ENCODE results near the gene EPB42. TPM values are rescaled to one million over a fixed set of nuclear protein-coding genes. Genes with fewer than 3 reads are reported as not detected.

Gene EPB42
- total RNA-seq, 1 experiment from 2014 or later = not detected

GRCh38 chr15:43169888-43170287, 50.9 kb downstream of the EPB42 start:
- H3K18ac ChIP-seq (ENCODE audit: insufficient read length, low read depth, low read length) = no peak overlapping the region
- no peak overlapping the region for H3T11ph ChIP-seq (ENCODE audit: low read length)
- H4K5ac ChIP-seq (ENCODE audit: insufficient read length, low read depth, low read length) = no peak overlapping the region
- H3K4me3 Mint-ChIP-seq = no peak overlapping the region
- no peak overlapping the region for H3K56ac ChIP-seq (ENCODE audit: insufficient read length, low read depth, low read length)
- TF ChIP-seq CTCF (conservative IDR thresholded peaks at IDR 0.05) = no peak
- H3K27ac Mint-ChIP-seq = no peak overlapping the region
- no peak overlapping the region for H4K8ac ChIP-seq (replicated peaks; ENCODE audit: insufficient read length, low read depth, low read length)
- H2AFZ ChIP-seq (ENCODE audit: low read length) = no peak overlapping the region
- no CpG with 5 or more reads among the region's 4 CpGs for WGBS (ENCODE audit: extremely low coverage, insufficient read length, low lambda C conversion rate)
- H3K4ac ChIP-seq (ENCODE audit: low read depth, low read length) = no peak overlapping the region
- H3K23me2 ChIP-seq (ENCODE audit: insufficient read length, low read depth, low read length, poor library complexity, severe bottlenecking) = no peaks in the 10 kb centered on the region
- H2AK5ac ChIP-seq (ENCODE audit: insufficient read length, low read length) = no peak overlapping the region
- H3K14ac ChIP-seq (ENCODE audit: insufficient read depth, low read length) = no peak overlapping the region
- no peak overlapping the region for H4K91ac ChIP-seq (ENCODE audit: insufficient read length, low read depth, low read length)
- no peak overlapping the region for H2BK120ac ChIP-seq (ENCODE audit: low read depth, low read length, poor library complexity, severe bottlenecking)
- H3K9me3 ChIP-seq (ENCODE audit: control insufficient read depth, low read depth, low read length) = no peaks in the 10 kb centered on the region
- no peak overlapping the region for H2BK5ac ChIP-seq (ENCODE audit: insufficient read length, low read length)
- H2BK12ac ChIP-seq (ENCODE audit: insufficient read length, low read depth, low read length) = no peak overlapping the region
- DNase-seq = no peak
- H3K27me3 ChIP-seq (ENCODE audit: insufficient read depth, low read length) = no peaks in the 10 kb centered on the region
- H3K79me2 ChIP-seq (ENCODE audit: insufficient read depth, low read length) = no peaks in the 10 kb centered on the region
- H3K36me3 Mint-ChIP-seq (ENCODE audit: insufficient read depth in 1 of 3, low read depth in 3 of 3) = peaks cover 8 to 54% (median 34%) of the 10 kb centered on the region in 3 experiments
- no peak overlapping the region for H3K23ac ChIP-seq (ENCODE audit: insufficient read length, low read depth, low read length)
- H3K27ac ChIP-seq (ENCODE audit: insufficient read length, low read depth, low read length) = no peak overlapping the region
- peaks cover 20 to 23% of the 10 kb centered on the region in 2 experiments for H3K9me3 Mint-ChIP-seq
- no peaks in the 10 kb centered on the region for H4K20me1 ChIP-seq (ENCODE audit: control insufficient read depth, insufficient read depth, insufficient read length)
- no peak overlapping the region for H3K9ac ChIP-seq (ENCODE audit: extremely low read depth, insufficient read length, low read length)
- H3K4me1 ChIP-seq (ENCODE audit: insufficient read depth, low read length) = no peaks in the 10 kb centered on the region
- no peaks in the 10 kb centered on the region for H3K79me1 ChIP-seq (ENCODE audit: insufficient read depth, low read depth, low read length, poor library complexity, severe bottlenecking)
- peaks cover 8 to 10% of the 10 kb centered on the region in 2 experiments for H3K4me1 Mint-ChIP-seq
- H3K4me2 ChIP-seq (ENCODE audit: insufficient read depth, insufficient read length, low read length) = no peak overlapping the region
- no peaks in the 10 kb centered on the region for H3K27me3 Mint-ChIP-seq (ENCODE audit: low read depth)
- no peak overlapping the region for H2BK15ac ChIP-seq (ENCODE audit: low read depth, low read length)
- H2BK20ac ChIP-seq (ENCODE audit: low read depth, low read length, poor library complexity, severe bottlenecking) = no peak overlapping the region
